H1 (cell line): Measurements from ENCODE around the gene ZDHHC20. TPM values are rescaled to one million over a fixed set of nuclear protein-coding genes. Genes with fewer than 3 reads are reported as not detected.

ENCODE experiments used
- CREB1 ChIP-seq: IDR thresholded peaks from 2 replicates; pipeline ENCODE4 v1.6.1; 2012; ENCODE audit warnings: inconsistent platforms
- FOSL1 ChIP-seq: IDR thresholded peaks from 2 replicates; pipeline ENCODE4 v1.6.1; 2011; ENCODE audit warnings: mild to moderate bottlenecking, low read depth, low read length, moderate library complexity; ENCODE audit not compliant: insufficient read depth
- GABPA ChIP-seq: IDR thresholded peaks from 2 replicates; pipeline ENCODE4 v1.6.1; 2011; ENCODE audit warnings: mild to moderate bottlenecking, low read length, moderate library complexity, borderline replicate concordance; ENCODE audit not compliant: insufficient read depth
- HDAC6 ChIP-seq: IDR thresholded peaks from one replicate; pipeline ENCODE4 v1.7.1; 2012; ENCODE audit warnings: low read depth, mild to moderate bottlenecking, inconsistent platforms, low read length, moderate library complexity
- POLR2AphosphoS5 ChIP-seq: IDR thresholded peaks from 2 replicates; pipeline ENCODE4 v1.6.1; 2011; ENCODE audit warnings: low read depth, low read length
- RNF2 ChIP-seq: fragments of 200-900, 300-1000 bp; sonication (generic); IDR thresholded peaks from 2 replicates; pipeline ENCODE4 v1.7.1; 2016; ENCODE audit warnings: borderline replicate concordance, low read depth, mild to moderate bottlenecking, antibody characterized with exemption, low read length; ENCODE audit not compliant: poor library complexity, severe bottlenecking; ENCODE audit errors: missing control alignments
- SP2 ChIP-seq: IDR thresholded peaks from 2 replicates; pipeline ENCODE4 v1.6.1; 2012; ENCODE audit warnings: mild to moderate bottlenecking, low read length, inconsistent platforms
- TEAD4 ChIP-seq: IDR thresholded peaks from 2 replicates; pipeline ENCODE4 v1.6.1; 2012; ENCODE audit warnings: low read depth, low read length, inconsistent platforms, mixed read lengths
- polyA plus RNA-seq, 7 experiments: library from polyadenylated mRNA; depleted of rRNA in 3 of 7; stranded (reverse) in 5 of 7; unstranded in 2 of 7; fragments of >200 nt in 5 of 7; fragments of 200-250 nt in 2 of 7; gene quantifications; 1 replicate in 5 of 7; 2 replicates in 1 of 7; 4 replicates in 1 of 7; pipeline versions ENCODE4 v1.2.1 to v1.2.3, GENCODE V29; 2011 to 2013; ENCODE audit warnings: missing spikeins in 2 of 7, mixed read lengths in 2 of 7
- total RNA-seq: library from RNA; stranded (reverse); fragmentation: NEBNext Ultra II Directional; extraction: Animal tissue kit (Norgen Biotek cat#: 25700); gene quantifications from 2 replicates; pipeline ENCODE4 v1.2.1, GENCODE V29; 2021
- TF ChIP-seq, protein P1 (sequence below): fragments of 300-600 bp; sonication (generic); IDR thresholded peaks from 2 replicates; pipeline ENCODE4 v1.7.1; 2012; ENCODE audit warnings: low read length, moderate library complexity, mild to moderate bottlenecking, inconsistent platforms; ENCODE audit not compliant: insufficient replicate concordance

Gene ZDHHC20
- total and polyA plus RNA-seq, 2 of the 8 experiments (the other 6 are each of a cell fraction or from before 2014, with no cell fraction given): 16.4 to 89.0 TPM

DNA sequence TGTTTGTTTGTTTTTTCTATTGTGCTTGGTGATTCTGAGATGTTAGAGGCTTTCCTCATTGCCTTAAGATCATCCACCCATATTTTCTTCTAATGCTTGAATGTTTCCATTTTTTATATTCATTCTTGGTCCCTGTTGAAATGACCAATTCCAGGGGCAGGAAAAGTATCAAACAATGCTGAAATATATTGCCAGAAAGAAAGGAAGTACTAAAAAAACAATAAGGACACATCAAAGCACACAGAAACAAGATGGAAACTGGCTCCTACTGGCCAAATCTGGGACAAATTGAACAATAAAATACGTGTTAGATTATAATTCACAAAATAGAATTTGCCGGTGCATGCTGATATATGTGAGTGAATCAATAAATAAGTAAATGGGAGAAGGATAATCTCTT lies 23.9 kb downstream of the ZDHHC20 start (continued):
- TF ChIP-seq, protein P1, sequence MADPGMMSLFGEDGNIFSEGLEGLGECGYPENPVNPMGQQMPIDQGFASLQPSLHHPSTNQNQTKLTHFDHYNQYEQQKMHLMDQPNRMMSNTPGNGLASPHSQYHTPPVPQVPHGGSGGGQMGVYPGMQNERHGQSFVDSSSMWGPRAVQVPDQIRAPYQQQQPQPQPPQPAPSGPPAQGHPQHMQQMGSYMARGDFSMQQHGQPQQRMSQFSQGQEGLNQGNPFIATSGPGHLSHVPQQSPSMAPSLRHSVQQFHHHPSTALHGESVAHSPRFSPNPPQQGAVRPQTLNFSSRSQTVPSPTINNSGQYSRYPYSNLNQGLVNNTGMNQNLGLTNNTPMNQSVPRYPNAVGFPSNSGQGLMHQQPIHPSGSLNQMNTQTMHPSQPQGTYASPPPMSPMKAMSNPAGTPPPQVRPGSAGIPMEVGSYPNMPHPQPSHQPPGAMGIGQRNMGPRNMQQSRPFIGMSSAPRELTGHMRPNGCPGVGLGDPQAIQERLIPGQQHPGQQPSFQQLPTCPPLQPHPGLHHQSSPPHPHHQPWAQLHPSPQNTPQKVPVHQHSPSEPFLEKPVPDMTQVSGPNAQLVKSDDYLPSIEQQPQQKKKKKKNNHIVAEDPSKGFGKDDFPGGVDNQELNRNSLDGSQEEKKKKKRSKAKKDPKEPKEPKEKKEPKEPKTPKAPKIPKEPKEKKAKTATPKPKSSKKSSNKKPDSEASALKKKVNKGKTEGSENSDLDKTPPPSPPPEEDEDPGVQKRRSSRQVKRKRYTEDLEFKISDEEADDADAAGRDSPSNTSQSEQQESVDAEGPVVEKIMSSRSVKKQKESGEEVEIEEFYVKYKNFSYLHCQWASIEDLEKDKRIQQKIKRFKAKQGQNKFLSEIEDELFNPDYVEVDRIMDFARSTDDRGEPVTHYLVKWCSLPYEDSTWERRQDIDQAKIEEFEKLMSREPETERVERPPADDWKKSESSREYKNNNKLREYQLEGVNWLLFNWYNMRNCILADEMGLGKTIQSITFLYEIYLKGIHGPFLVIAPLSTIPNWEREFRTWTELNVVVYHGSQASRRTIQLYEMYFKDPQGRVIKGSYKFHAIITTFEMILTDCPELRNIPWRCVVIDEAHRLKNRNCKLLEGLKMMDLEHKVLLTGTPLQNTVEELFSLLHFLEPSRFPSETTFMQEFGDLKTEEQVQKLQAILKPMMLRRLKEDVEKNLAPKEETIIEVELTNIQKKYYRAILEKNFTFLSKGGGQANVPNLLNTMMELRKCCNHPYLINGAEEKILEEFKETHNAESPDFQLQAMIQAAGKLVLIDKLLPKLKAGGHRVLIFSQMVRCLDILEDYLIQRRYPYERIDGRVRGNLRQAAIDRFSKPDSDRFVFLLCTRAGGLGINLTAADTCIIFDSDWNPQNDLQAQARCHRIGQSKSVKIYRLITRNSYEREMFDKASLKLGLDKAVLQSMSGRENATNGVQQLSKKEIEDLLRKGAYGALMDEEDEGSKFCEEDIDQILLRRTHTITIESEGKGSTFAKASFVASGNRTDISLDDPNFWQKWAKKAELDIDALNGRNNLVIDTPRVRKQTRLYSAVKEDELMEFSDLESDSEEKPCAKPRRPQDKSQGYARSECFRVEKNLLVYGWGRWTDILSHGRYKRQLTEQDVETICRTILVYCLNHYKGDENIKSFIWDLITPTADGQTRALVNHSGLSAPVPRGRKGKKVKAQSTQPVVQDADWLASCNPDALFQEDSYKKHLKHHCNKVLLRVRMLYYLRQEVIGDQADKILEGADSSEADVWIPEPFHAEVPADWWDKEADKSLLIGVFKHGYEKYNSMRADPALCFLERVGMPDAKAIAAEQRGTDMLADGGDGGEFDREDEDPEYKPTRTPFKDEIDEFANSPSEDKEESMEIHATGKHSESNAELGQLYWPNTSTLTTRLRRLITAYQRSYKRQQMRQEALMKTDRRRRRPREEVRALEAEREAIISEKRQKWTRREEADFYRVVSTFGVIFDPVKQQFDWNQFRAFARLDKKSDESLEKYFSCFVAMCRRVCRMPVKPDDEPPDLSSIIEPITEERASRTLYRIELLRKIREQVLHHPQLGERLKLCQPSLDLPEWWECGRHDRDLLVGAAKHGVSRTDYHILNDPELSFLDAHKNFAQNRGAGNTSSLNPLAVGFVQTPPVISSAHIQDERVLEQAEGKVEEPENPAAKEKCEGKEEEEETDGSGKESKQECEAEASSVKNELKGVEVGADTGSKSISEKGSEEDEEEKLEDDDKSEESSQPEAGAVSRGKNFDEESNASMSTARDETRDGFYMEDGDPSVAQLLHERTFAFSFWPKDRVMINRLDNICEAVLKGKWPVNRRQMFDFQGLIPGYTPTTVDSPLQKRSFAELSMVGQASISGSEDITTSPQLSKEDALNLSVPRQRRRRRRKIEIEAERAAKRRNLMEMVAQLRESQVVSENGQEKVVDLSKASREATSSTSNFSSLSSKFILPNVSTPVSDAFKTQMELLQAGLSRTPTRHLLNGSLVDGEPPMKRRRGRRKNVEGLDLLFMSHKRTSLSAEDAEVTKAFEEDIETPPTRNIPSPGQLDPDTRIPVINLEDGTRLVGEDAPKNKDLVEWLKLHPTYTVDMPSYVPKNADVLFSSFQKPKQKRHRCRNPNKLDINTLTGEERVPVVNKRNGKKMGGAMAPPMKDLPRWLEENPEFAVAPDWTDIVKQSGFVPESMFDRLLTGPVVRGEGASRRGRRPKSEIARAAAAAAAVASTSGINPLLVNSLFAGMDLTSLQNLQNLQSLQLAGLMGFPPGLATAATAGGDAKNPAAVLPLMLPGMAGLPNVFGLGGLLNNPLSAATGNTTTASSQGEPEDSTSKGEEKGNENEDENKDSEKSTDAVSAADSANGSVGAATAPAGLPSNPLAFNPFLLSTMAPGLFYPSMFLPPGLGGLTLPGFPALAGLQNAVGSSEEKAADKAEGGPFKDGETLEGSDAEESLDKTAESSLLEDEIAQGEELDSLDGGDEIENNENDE: no peak
- TF ChIP-seq TEAD4 (no peak), FOSL1 (no peak), HDAC6 (no peak), RNF2 (no peak), SP2 (no peak), CREB1 (no peak), GABPA (no peak), POLR2AphosphoS5 (no peak)
